Measurements from ENCODE around the gene GALNT9. TPM values are rescaled to one million over a fixed set of nuclear protein-coding genes. Genes with fewer than 3 reads are reported as not detected.

Gene GALNT9
- total RNA-seq, 1 donor from 2014 or later: 1.6 TPM

DNA sequence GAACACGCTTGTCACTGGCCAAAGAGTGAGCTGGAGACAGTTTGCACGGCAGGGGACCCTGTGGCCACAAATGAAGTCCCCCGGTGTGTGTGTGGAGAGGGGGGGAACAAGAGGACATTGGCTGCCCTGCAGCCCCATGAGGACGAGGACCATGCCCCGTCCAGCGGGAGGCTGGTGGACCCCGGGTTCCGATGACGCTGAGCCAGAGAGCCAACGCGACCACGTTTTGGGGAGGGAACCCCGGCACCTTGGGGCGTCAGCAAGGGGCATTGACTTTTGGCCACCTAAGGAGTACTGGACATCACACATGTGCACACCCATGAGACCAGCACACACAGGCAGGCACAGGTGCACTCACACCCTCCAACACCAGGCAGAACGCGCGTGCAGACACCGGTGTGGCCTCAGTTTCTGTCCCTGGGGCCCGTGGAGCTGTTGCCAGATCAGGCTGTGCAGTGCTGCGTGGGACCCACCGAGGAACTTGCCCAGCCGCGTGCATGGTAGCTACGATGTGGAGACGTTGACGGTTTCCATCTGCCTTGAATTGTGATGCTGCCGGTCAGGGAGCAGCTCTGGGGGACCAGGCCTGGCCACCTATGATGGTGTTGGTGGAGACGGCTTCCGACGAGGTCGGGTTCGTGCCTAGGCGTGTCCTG is 158.6 kb downstream of the GALNT9 start:
- H3K27ac Mint-ChIP-seq: no peak overlapping the region
- no peaks in the 10 kb centered on the region for H3K9me3 Mint-ChIP-seq
- no peaks in the 10 kb centered on the region for H3K36me3 Mint-ChIP-seq
- no peak for DNase-seq (ENCODE audit: extremely low spot score, unreplicated experiment)
- peaks cover 10% of the 10 kb centered on the region for H3K4me1 Mint-ChIP-seq (ENCODE audit: unreplicated experiment)
- no peak overlapping the region for H3K4me3 Mint-ChIP-seq
- H3K27me3 Mint-ChIP-seq: peaks cover 19% of the 10 kb centered on the region
- no peak for TF ChIP-seq CTCF (conservative IDR thresholded peaks at IDR 0.05)

DNA sequence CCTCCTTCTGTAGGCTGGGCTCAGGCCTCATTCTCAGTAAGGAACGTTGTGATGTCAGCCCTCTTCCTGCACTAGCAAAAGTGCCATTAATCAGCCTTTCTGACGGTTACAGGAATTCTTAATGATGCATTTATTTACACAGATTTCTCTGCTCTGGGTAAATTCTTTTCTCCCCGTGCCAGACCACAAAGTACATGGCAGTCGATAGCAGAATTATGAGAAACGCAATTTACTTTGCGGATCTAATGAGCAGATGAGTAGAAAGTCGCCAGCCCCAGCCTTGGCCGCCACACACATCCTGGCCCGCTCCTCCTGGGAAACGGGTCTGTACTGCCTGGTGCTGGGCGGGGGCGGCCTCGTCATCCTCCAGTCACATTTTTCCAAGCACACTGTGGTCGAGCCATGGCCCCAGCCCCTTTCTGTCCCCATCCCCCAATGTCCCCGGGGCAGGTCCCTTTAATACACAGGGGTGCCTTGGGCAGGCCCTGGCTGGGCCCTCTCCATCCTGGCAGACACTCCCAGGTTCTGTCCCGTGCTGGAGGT is 159.2 kb downstream of the GALNT9 start:
- DNase-seq (ENCODE audit: extremely low spot score, unreplicated experiment): no peak
- no peak overlapping the region for H3K4me3 Mint-ChIP-seq
- no peak overlapping the region for H3K27ac Mint-ChIP-seq
- TF ChIP-seq CTCF (conservative IDR thresholded peaks at IDR 0.05): no peak
- H3K27me3 Mint-ChIP-seq: peaks cover 19% of the 10 kb centered on the region
- H3K4me1 Mint-ChIP-seq (ENCODE audit: unreplicated experiment): peaks cover 10% of the 10 kb centered on the region
- H3K36me3 Mint-ChIP-seq: no peaks in the 10 kb centered on the region
- no peaks in the 10 kb centered on the region for H3K9me3 Mint-ChIP-seq

DNA sequence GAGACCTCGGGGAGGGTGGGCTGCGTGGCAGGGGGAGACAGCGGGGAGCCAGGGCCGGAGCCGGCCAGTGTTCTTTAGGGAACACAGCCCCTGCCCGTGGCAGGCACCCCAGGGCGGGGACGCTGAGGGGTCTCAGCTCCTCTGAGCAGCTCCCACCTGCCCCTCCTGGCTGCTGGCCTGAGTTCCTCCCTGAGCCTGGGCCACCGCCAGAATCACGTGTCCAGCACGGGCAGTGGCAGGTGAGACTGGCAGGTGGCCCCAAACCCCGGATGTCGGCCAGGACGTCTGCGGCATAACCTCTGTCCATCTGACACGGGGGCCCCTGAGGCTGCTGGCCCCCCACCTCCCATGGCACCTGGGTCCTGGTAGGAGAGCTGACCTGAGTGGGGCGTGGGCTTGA is 160.0 kb downstream of the GALNT9 start:
- Mint-ChIP-seq H3K9me3 (no peaks in the 10 kb centered on the region), H3K4me3 (no peak overlapping the region), H3K27ac (no peak overlapping the region), H3K27me3 (peaks cover 16% of the 10 kb centered on the region), H3K36me3 (no peaks in the 10 kb centered on the region), H3K4me1 (ENCODE audit: unreplicated experiment) (peaks cover 5% of the 10 kb centered on the region)
- DNase-seq (ENCODE audit: extremely low spot score, unreplicated experiment): no peak
- TF ChIP-seq CTCF (conservative IDR thresholded peaks at IDR 0.05): no peak

DNA sequence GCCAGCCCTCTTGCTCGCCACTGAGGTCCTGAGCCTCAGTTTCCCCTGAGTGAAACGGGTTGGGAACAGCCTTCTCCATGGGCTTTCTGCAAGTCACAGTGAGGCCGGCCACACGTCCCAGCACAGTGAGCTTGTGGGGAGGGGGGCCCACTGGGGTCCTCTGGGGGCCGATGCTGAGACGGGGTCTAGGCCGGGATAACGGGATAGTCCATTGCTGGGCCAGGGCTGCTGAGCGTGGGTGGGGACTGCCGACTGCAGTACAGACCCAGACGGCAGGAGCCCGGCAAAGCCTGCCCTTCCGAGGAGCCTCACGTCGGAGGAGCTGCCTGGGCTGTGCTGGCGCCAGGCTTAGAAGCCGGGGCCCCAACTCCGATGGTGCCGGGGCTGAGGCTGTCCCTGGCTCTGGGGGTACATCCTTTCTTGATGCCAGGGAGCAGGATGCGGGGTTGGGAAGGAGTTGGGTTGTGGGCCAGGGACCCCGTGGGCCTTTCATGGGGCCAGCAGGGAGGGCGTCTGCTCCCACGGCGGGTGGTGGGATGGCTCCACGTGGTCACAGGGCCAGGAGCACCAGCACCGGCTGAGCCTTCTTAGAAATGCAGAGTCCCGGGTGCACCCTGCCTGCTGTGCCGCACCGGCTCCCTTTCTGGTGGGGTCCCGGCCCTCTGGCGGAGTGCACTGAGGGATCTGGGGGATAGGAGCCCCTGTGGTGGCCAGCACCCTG is 160.9 kb downstream of the GALNT9 start:
- Mint-ChIP-seq H3K27me3 (peaks cover 20% of the 10 kb centered on the region), H3K4me1 (ENCODE audit: unreplicated experiment) (peaks cover 5% of the 10 kb centered on the region), H3K27ac (no peak overlapping the region), H3K4me3 (no peak overlapping the region), H3K9me3 (no peaks in the 10 kb centered on the region), H3K36me3 (no peaks in the 10 kb centered on the region)
- DNase-seq (ENCODE audit: extremely low spot score, unreplicated experiment): no peak
- no peak for TF ChIP-seq CTCF (conservative IDR thresholded peaks at IDR 0.05)

DNA sequence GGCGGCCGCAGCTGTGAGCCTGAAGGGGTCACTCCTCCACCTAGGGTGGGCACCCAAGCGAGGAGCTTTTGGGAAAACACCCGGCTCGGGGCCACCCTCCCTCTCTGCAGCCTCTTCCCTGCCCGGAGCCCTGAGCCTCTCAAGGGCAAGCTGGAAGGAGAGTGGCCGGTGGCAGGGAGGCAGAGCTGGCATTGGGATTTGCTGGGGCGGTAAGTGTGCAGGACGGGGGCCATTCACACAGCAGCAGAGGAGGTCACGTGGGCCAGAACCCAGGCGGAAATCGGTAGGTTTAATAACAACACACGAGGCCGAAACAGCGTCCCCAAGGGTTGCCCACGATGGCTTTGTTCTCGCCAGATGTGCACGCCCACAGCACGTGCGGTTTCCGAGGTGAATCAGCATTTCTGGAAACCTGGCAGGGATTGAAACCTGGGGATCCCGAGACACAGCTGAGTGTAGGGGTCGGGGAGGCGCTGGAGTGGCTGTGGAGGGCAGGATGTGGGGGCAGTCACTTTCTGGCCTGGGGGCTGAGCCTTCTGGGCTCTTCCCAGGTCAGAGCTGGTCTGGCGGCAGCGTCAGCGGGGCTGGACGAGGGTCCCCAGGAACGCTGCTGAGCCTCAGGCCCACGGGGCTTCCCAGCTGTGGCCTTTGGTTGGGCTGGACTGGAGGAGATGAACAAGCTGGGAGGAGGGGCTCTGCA is 161.6 kb downstream of the GALNT9 start:
- H3K4me1 Mint-ChIP-seq (ENCODE audit: unreplicated experiment): peaks cover 5% of the 10 kb centered on the region
- DNase-seq (ENCODE audit: extremely low spot score, unreplicated experiment): no peak
- no peaks in the 10 kb centered on the region for H3K9me3 Mint-ChIP-seq
- H3K27me3 Mint-ChIP-seq: peaks cover 14% of the 10 kb centered on the region
- no peak for TF ChIP-seq CTCF (conservative IDR thresholded peaks at IDR 0.05)
- no peak overlapping the region for H3K4me3 Mint-ChIP-seq
- H3K27ac Mint-ChIP-seq: no peak overlapping the region
- no peaks in the 10 kb centered on the region for H3K36me3 Mint-ChIP-seq
